NCI-H2107 treated with DMSO at 0.1 percent for 48 hours (cell line): ENCODE results near the gene GAS1.
A peak's percentile ranks its signal among the peaks of the same experiment; 100 is the strongest.

Experiments used
- DNase-seq: peaks from one replicate; lab custom pipeline; 2025; ENCODE audit not compliant: unreplicated experiment; lab: John Stamatoyannopoulos, UW

Gene GAS1

DNA sequence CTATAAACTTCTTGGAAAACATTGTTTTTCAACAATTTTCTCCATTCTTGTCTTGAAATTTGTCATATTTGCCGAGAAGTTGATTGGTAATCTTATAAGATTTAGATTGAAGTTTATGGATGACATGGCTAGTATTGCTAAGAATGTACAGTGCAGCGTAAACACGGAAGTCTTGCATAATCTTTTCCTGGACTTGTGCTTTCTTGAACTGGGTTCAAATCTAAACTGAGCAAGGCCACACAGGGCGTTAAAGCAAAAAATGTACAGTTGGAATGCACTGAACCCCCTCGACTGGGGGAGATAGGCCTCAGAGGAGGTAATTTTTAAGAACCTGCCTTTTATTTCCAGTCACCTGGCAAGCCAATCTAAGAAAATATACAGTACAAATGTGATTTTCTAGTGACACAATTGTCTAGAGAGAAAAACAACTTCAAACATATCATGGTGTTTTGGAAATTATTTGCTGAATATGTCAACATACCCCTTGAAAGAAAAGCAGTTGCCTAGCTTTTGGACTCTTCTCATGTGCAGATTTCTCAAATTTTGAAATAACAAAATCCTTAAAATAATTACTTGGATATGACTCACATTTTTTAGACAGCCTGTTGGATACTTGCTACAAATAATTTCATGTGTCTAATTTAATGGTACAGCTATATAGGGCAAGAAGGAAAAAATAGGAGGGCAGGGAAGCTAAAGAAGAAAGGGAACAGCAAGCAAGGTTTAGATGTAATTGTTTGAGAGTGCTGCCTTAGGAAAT is 18.5 kb upstream of the GAS1 start:
- no peak for DNase-seq

DNA sequence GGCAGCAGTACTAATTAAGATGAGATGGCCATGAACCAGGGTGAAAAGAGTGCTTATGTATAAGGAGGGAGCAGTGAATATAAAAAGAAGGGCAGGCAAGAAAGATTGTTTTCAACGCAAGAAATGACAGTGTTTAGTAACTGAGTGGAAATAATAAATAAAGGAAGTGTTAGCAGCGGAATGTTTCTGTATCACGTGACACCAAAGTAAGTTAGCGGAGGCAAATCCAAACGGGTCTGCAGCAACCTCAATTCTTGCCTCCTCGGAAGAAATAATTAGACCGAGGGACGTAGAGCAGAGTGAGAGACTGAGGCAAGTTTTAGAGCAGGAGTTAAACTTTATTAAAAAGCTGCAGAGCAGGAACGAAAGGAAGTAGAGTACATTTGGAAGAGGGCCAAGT is 15.4 kb upstream of the GAS1 start:
- DNase-seq: no peak

DNA sequence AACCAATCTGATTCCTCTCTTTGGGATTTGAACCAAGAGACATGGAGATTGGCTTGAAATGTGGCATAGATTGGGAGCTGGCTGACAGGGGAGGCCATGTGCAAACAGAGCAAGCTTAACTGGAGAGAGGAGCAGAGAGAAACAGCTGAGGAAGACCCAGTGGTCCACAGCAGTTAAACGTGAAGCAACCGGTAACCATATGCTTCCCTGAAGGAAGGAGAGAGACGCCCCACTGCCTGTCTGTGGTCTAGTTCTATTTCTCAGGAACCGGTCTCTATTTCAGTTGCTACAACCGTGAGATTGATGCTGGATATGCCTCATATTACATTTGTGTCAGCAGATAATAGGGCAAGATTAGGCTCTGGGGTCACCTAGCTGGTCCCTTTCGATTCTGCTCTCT is 13.6 kb upstream of the GAS1 start:
- no peak for DNase-seq

- no peak for DNase-seq
These were observed 10.9 kb upstream of the GAS1 start for GRCh38 chr9:86958203-86958602.

GRCh38 chr9:86955561-86955960 is 8.3 kb upstream of the GAS1 start:
- DNase-seq: no peak

- no peak for DNase-seq
These were observed 7.7 kb upstream of the GAS1 start for GRCh38 chr9:86955042-86955441.

DNA sequence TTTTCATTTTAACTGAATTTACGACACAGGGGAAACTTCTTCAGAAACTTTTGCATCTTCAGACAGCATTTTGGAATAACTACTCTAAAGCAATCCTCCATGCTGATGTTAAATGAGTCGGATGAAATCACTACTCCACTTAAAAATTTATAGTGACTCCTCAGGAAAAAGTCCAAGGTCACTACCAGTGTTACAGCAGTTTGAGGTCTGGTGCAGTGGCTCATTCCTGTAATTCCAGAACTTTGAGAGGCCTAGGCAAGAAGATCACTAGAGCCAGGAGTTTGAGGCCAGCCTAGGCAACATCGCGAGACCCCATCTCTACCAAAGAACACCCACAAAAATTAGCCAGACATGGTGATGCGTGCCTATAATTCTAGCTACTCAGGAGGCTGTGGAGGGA is 5.9 kb upstream of the GAS1 start:
- no peak for DNase-seq

GRCh38 chr9:86948074-86948929 is 996 bp upstream of the GAS1 start:
- no peak for DNase-seq

DNA sequence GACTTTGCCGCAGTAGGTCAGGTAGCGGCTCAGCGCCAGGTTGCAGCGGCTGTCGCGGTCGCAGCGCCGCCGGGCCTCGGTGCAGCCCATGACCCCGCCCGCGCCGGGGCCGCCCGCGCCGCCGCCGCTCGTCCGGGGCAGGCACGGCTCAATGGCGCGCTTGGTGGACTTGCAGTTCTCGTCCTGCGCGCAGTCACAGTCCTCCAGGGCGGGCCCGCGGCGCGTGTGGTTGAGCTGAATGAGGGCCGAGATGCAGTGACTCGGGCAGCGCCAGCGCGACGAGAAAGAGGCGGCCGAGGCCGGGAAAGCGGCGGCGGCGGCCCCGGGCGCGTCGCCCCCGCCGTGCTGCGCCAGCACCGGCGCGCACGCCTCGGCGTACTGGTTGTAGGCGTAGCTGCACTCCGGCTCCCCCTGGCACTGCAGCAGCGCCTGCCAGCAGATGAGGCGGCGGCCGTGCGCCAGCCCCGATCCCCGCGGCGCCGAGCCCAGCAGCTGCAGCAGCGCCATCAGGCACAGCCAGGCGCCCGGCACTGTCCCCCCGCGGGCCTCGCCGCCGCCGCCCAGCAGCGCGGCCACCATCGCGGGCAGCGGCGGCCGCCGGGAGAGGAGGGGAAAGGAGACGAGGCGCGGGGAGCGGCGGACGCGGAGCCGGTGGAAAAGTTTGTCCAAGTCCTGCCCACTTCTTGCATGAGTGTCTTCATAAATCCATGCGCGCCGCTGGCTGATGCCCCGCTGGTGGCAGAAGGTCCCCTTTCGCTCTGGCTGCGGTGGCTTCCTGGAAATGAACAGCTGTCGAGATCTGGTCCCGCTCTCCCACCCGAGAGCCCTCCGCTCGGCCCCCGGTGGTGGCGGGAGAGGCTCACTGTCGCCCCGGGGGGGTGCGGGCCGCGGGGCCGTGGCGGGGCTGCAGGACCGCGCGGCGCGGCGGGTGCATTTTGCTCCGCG is 833 bp downstream of the GAS1 start:
- DNase-seq: no peak

GRCh38 chr9:86945728-86946200 is 1.5 kb downstream of the GAS1 start:
- no peak for DNase-seq

GRCh38 chr9:86944796-86945727 is 2.2 kb downstream of the GAS1 start:
- DNase-seq: no peak

GRCh38 chr9:86943201-86944113 is 3.8 kb downstream of the GAS1 start:
- no peak for DNase-seq

DNA sequence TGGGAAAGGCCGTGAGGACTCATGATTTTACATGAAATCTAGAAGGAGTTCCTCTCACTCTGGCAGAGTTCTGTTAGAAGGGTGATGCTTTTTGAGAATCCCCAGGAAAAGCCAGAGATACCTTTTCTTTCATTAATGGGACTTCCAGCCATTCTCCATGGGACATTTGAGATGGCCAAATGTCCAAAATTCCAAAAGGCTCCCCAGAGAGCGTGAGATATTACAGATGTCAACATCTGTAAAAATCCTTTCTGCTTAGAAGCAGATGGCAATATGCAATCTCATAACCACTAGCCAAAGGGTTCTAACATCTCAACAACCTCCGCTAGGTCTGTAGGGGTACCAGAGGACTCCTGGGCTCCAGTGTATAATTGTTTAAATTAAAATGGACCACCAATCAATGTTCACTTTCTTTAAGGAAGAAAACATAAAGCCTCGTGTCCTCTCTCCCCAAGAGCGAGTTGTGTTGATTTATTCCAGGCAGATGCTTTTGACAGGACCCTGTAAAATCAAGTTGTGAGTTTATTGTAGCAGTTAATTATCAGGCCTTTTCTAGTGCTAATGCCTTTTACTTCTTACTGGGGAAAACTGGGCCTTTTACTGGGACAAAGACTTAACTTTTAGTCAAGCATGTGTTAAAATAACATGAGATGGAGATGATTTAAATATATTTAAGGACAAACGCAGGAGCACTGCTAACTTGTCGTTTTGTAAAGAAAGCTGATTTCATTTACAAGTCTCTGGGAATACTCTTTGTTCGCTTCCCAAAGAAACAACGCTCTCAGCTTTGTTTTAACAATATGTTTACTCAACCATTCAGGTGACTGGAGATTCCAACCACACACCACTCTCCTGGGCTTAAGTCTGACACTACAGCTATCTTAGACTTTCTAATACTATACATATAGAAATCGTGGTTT is 4.8 kb downstream of the GAS1 start:
- DNase-seq: no peak

- DNase-seq: no peak
These were observed 6.1 kb downstream of the GAS1 start for GRCh38 chr9:86941197-86941596.

DNA sequence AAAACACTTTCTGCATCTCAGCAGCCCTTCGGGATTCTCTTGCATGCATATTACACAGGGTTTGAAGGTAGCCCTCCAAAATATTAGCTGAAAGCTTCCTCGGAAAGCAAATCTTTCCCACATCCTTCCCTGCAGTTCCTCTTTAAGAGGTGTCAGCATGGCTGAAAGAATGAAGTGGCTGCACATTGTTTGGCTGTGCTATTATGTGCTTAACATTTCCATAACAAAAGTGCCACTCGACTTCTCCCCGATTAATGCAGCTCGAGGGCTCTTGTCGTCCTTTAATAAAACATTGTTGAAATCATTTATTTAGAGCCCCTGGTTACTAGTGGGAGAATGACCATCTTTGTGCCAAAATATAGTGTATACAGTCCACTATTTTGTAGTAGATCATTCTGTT is 6.5 kb downstream of the GAS1 start:
- DNase-seq: peak; percentile 19

- no peak for DNase-seq
These were observed 7.4 kb downstream of the GAS1 start for GRCh38 chr9:86939891-86940290.

- no peak for DNase-seq
These were observed 8.0 kb downstream of the GAS1 start for GRCh38 chr9:86939321-86939720.

- no peak for DNase-seq
These were observed 8.5 kb downstream of the GAS1 start for GRCh38 chr9:86938780-86939179.
